Measurements from ENCODE around the gene P2RX1. TPM values are rescaled to one million over a fixed set of nuclear protein-coding genes. Genes with fewer than 3 reads are reported as not detected.

P2RX1 gene
- total and polyA plus RNA-seq, 2 donors, result 19.6 to 126 TPM

GRCh38 chr17:3848229-3848835 is 67.9 kb downstream of the P2RX1 start:
- DNase-seq (ENCODE audit: extremely low spot score), result no peak
- Histone ChIP-seq H3K27ac (ENCODE audit: low read depth) (no peak overlapping the region), H3K4me3 (ENCODE audit: low read depth, low read length) (no peak overlapping the region), H3K4me1 (ENCODE audit: insufficient read depth) (no peaks in the 10 kb centered on the region), H3K36me3 (ENCODE audit: insufficient read depth) (no peaks in the 10 kb centered on the region)
- WGBS, result 87% methylated on average over 9 of the region's 9 CpGs

GRCh38 chr17:3847165-3847670 is 69.0 kb downstream of the P2RX1 start:
- 96% methylated on average over 9 of the region's 9 CpGs for WGBS
- Histone ChIP-seq H3K4me1 (ENCODE audit: insufficient read depth) (no peaks in the 10 kb centered on the region), H3K4me3 (ENCODE audit: low read depth, low read length) (no peak overlapping the region), H3K27ac (ENCODE audit: low read depth) (no peak overlapping the region), H3K36me3 (ENCODE audit: insufficient read depth) (no peaks in the 10 kb centered on the region)
- no peak for DNase-seq (ENCODE audit: extremely low spot score)

Other genes with a start within 250 kb of the P2RX1 start
- gene TAX1BP3, start 247.9 kb downstream of the P2RX1 start, total RNA-seq, result 64.2 TPM
- 129 TPM for gene TAX1BP3, start 247.9 kb downstream of the P2RX1 start, polyA plus RNA-seq
- 7.8 TPM for gene EMC6, start 247.7 kb downstream of the P2RX1 start, total RNA-seq
- 77.1 TPM for gene EMC6, start 247.7 kb downstream of the P2RX1 start, polyA plus RNA-seq
- 1.3 TPM for gene P2RX5, start 220.3 kb downstream of the P2RX1 start, total RNA-seq
- 1.0 TPM for gene P2RX5, start 220.3 kb downstream of the P2RX1 start, polyA plus RNA-seq
- gene HASPIN, start 192.6 kb downstream of the P2RX1 start, total RNA-seq, result 2.2 TPM
- 0.08 TPM for gene HASPIN, start 192.6 kb downstream of the P2RX1 start, polyA plus RNA-seq
- gene ITGAE, start 115.3 kb downstream of the P2RX1 start, total RNA-seq, result 14.0 TPM
- gene ITGAE, start 115.3 kb downstream of the P2RX1 start, polyA plus RNA-seq, result 34.6 TPM
- gene NCBP3, start 70.2 kb downstream of the P2RX1 start, total RNA-seq, result 42.0 TPM
- 21.2 TPM for gene NCBP3, start 70.2 kb downstream of the P2RX1 start, polyA plus RNA-seq
- gene CAMKK1, start 23.4 kb downstream of the P2RX1 start, total RNA-seq, result 5.8 TPM
- gene CAMKK1, start 23.4 kb downstream of the P2RX1 start, polyA plus RNA-seq, result 13.6 TPM
- 7.1 TPM for gene ATP2A3, start 48.0 kb upstream of the P2RX1 start, total RNA-seq
- gene ATP2A3, start 48.0 kb upstream of the P2RX1 start, polyA plus RNA-seq, result 28.1 TPM
- 44.5 TPM for gene ZZEF1, start 226.6 kb upstream of the P2RX1 start, total RNA-seq
- 19.7 TPM for gene ZZEF1, start 226.6 kb upstream of the P2RX1 start, polyA plus RNA-seq
- gene CYB5D2, start 226.7 kb upstream of the P2RX1 start, total RNA-seq, result 11.1 TPM
- gene CYB5D2, start 226.7 kb upstream of the P2RX1 start, polyA plus RNA-seq, result 20.4 TPM

Data from urinary bladder (tissue), 4 donors.